Activated T-cell treated with anti-CD3 and anti-CD28 coated beads for 48 hours (primary cell): ENCODE results near the gene TMEM236.

Experiments
- DNase-seq: peaks from one replicate; pipeline ENCODE4 v3.0.0-alpha.2; 2020; ENCODE audit warnings: low read depth

Gene TMEM236

DNA sequence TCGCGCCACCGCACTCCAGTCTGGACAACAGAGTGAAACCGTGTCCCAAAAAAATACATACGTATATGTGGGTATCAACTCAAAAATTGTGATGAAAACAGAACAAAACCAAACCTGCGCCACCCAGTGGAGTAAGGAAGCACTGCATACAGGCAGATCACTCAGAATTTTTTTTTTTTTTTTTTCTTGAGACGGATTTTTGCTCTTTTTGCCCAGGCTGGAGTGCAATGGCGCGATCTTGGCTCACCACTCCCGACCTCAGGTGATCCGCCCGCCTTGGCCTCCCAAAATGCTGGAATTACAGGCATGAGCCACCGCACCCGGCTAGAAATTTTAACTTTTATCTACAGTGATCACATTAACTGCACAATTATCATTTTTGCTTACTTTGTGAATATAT is 9.1 kb upstream of the TMEM236 start:
- DNase-seq, result peak; percentile 55

DNA sequence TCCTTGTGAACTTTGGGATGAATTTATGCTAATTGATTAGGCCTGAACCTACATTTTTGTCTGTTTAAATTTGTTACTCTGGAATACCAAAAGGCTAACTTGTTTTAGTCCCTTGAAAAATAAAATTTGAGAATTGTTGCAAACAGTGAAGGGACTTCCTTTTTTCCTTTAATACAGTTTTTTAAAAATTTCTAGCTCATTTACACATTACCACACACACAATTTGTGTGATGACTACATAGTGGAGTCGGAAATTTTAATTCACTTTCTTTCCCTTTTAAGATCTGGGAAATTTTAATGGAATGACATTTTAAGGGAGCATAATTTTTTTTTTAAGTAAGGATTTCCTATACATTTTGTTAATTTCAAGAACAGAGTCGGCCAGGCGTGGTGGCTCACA is 8.6 kb upstream of the TMEM236 start:
- DNase-seq, result no peak

DNA sequence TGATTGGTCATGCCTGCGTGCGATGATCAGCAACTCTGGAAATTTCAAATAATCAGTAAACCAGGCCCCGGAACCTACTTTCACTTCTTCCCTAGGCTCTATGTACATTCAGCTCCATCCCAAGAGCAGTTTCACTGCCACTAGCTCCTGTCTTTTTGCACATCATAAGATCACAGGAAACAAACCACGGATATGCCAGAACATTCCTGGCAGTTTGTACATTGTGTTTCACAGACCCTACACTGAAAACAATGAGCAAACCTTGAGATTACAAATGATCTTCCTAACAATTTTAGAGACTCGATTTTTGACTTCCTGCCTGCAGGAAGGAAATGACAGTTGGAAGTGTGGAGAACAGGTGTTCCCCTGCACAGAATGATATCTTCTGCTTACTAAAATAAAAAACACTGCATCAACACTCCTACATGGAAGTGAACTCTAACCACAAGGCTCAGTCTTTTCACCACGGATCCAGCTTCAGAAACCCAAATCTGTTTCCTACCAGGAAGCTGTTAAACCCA is 7.6 kb upstream of the TMEM236 start:
- DNase-seq, result no peak

DNA sequence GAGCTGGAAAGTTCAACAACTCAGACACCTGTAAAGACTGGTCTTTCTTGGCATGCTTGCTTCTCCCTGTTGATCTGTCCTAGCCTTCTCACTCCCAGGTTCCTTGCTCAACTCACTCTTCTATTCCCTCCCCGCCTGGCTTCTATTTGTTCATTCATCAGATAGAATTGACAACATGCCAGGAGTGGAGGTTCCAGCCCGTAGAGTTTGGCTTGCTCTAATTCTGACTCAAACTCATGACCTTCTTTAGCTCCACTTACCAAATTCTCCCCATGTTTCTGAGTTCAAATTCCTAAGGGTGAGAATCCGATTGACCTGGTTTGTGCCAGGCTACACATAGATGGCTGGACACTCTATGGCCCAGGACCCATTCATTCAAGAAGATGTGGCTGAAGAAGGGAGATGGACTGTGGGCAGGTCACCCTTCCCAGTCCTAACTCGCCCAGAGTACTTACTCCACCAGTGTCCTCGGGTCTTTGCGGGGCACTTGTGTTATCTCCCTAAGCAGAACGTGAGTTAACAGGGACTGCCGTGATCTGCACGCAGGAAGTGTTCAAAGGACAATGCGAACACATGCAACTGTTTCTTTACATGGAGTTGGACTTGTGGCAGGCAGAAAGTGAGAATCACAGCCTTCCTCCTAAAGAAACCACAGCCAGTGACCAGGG is 4.0 kb upstream of the TMEM236 start:
- DNase-seq, result no peak

DNA sequence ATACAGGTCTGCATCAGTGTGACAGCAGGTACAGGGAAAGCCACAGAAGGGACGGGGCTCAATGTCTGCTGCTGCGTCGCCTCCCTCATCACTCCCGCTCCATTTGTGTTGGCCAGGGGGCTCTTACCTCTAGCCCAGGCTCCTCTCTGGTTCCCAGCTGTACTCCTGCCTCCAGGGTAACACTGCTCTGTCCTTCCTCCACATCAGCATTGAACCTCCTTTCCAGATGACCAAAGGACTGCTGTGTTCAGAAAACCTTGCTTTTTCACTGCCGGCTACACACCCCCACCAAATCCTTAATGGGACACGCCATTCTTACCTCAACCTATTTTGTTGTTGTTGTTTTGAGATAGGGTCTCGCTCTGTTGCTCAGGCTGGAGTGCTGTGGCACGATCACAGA is 2.1 kb upstream of the TMEM236 start:
- DNase-seq, result no peak

DNA sequence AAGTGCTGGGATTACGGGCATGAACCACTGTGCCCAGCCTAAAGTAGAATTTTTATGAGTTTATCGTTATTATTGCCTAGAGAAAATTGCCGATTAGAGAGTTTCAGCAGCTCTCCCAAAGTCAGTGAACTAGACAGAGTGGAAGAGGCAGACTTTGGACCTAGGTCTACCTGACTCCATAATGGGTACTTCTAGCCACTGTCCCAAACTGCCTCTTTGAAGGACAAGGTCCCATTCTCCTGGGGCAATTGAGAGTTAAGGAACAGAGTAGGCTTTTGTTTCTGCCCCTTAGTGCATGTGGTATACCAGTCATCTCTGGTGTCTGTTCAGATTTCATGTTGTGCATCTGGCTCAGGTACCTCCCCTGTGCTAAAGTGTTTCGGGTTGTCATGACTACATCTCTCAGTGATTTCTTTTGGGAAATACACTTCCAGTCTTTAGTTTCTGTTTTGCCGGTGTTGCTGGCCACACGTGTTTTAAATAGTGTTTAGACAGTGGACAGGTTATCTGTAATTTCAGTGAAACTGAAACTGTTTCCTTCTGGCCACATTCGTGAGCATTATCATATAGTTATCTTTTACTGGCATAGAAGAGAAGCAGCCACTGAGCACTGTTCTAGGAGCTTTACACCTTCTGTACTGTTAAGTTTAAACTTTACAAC is 4.7 kb downstream of the TMEM236 start:
- no peak for DNase-seq

DNA sequence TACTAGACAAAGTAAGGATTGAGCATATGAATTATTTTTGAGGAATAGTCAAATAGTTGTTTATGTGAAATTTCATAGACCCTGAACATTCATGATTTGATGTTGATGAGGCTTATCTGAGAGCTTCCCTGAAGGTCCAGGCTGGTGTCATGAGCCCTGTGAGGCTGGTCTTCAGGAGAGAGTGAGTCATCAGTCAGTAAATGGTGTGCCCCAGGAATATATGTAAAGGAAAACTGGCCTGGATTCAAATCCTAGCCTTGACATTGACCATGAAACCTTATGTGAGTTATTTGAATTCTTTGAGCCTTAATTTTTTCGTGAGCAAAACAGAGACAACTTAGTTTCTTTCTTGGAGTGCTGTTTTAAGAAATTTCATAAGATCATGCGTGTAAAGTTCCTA is 6.2 kb downstream of the TMEM236 start:
- no peak for DNase-seq

DNA sequence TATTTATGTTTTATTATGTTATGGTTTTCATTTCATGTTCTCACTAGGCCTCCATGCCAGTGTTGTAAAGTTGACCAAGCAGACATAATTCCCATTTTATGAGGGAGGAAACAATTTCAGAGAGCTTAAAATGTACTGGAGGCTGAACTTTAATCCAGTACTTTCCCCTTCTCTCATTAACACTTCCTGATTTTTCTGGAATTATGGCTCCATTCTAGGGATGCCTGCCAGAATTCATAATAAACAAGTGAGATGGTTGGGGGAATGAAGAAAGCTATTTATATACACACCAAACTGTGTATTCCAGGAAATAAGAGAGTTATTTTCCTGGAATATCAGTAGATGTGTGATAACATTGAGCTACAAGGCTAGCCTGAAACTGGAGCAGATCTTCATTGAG is 6.9 kb downstream of the TMEM236 start:
- DNase-seq, result no peak

DNA sequence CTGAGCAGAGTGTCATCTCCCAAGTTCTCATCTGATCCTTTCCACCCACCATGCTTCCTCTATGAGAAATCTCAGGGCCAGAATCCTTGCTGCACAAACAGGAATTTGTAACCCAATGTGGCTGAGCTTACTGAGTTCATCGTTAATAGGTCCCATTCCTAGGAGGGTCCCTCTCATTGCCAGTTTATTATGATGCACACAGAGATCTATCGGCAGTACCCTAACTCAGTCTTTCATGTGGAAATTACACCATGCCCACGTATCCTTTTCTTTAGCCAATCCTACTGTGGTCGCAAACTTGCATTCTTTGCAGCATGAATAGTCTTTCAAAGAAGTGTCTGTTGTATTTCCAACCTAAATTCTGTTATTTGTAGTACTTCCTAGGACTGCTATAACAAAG is 12.1 kb downstream of the TMEM236 start:
- no peak for DNase-seq

DNA sequence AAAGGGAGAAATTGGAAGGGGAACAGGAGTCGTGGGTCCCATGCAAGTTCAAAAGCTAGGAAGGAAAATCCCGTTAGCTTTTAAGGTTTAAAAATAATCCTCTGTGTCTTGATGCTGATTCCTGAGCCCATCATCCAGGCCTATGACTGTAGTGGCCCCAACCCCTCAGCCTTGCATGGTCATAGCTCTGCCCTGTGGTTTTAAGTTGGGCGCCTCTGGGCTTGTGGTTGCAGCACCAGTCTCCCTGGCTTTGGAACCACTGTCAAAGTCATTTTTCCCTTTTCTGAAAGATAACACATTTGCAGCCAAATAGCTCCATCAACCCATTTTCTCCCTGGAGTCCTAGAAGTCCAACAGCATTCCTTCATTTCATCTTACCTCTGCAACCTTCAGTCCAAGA is 13.6 kb downstream of the TMEM236 start:
- DNase-seq, result no peak

DNA sequence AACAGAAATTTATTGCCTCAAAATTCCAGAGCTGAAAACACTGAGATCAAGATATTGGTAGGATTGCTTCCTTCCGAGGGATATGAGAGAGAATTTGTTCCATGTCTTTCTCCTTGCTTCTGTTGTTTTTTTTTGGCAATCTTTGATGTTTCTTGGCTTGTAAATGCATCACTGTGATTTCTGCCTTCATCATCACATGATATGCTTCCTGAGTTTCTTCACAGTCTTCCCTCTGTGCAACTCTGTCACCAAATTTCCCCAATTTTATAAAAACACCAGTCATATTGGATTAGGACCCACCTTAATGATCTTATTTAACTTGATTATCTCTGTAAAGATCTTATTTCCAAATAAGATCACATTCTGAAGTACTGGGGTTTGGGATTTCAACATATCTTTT is 14.7 kb downstream of the TMEM236 start:
- DNase-seq, result no peak

DNA sequence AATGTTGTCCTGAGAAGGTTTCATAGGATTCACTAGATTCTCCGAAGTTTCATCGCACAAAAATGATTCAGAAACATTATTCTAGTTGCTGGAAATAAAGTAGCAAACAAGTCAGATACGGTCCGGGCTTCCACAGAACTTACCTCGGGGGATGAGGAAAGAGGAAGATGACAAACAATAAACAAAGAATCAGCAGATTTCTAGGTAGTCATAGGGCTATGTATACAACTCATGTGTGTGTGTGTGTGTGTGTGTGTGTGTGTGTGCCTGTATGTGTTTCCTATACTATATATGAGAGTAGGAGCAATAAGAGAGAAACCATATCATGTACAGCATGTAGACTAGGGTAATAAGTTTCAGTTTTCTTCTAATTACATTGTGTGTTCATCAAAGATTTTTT is 16.5 kb downstream of the TMEM236 start:
- no peak for DNase-seq

DNA sequence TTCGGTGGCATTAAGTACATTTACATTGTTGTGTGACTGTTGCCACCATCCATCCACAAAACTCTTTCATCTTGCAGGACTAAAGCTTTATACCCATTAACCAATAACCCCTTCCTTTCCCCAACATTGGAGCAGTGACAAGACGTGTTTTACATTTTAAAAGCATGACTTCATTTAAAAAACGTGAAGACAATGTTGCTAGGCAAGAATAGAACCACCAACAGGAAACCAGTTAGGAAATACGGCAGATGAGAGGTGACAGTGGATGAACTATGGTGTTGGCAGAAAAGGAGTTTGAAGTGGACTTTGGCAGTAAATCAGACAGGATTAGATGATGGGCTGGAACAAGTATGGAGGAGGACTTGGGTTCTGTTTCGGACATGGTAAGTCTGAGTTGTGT is 17.0 kb downstream of the TMEM236 start:
- DNase-seq, result no peak

DNA sequence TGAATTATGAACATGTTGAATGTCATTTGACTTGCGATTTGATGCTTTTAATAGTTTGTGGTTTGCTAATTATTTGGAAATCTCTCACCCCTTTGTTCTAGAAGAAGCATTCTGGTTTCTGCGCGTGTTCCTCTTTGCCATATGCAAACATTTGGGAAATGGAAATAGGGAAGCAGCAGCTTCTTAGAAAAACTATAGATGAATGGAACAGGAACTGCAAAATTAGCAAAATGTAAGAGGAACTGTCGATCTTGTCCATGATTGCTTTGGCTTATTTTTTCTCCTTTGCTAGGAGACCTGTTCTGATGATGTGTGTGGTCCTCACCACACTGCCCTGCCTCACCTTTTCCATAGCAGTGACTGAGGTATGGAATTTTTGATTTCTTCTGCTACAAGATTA is 19.0 kb downstream of the TMEM236 start:
- DNase-seq, result no peak

DNA sequence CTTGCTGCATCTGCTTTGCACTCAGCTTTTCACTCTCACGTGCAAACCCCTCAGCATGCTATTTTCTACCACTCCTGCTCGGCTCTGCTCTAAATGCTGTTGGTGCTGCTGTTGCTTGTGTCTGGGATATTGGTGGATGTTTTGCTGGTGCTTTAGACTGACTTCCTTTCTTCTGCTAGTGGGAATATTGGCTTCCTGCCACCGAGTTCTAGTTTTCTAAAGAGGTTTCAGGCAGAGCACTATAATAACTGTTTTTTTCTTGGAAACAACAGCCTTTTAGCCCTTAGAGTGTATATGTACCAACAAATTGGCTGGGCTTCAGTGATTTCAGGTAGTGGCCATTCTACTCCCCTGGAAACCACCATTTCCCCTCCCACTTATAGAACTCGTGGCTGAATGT is 27.8 kb downstream of the TMEM236 start:
- no peak for DNase-seq

DNA sequence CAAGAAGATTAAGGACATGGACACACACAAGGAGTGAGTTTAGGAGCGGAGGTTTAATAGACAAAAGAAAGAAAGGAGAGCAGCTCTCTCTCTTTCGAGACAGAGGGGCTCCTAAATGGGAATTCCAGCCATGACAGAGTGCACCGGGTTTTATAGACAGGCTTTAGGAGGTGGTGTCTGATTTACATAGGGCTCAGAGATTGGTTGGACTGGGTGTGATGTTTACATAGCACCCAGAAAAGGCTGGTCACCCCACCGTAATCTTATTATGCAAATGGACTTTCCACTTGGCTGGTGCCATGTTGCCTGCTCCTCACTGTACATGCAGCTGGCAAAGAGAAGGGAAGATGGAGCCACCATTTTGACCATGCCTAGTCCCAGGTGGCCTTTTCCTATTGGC is 28.7 kb downstream of the TMEM236 start:
- DNase-seq, result no peak

DNA sequence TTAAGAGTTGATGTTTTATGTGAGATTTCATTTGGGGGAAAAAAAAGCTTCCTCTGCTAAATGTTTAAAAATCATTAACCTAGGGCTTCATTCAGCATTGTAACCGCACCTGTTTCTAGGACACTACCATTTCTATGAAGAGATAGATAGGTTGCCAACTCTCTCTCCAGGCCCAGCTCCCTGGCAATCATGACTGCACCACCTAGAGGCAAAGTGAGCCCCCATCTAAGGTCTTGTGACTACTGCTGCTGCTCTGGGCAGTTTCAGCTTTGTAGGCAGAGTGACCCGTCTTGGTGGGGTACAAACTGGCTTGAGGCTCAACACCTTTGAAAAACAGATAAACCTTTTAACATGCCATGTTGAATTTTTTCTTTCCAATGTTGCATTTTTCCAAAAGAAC is 29.9 kb downstream of the TMEM236 start:
- no peak for DNase-seq

DNA sequence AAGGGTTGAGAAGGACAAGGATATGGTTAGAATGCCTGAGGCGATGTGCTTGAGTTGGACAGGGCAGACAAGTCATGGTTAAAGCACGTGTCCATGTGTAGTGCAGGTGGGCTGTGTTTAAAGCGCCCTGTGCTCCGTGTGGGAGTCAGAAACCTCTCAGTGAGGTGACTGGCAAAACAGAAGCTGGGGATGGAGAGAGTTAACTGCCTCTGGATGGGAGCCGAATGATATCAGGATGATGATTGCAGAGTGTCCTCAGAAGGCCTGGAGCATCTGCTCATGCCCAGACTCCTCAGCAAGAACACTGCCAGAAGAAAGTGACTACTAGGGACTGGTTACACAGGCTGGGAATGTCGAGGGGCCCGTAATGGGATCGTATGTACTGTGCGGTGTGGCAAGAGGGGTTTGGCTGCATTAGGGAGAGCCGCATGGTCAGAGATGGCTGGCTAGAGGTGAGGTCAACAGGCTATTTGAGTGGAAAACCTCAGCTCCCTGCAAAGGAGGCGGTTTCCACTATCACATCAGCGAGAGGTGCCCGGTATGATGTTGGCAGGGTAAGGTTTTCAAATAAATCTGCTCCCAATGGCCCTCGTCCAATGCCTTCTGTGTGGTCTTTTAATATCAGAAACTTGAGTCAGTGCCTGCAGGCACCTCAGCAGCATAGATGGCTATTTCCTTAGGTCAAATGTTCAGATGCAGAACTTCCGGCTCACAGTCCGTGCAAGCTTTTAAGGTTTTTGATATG is 31.1 kb downstream of the TMEM236 start:
- DNase-seq, result no peak

DNA sequence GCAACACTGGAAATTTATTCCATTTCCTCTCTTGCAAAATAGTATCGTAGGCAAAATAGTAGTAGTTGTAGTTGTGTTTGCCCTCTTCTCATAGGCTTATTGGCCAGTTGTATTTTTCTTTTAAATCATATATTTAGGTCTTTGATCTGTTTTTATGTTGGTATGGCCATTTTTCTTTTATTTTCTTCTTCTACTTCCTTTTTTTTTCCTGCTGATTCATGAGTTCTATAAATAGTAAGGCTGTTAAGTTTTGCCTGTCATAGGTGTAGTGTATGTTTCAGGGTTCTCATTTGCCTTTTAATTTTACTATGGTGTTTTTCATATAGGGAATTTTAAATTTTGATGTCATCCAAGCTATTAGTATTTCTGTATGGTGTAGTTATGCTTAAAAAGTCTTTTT is 31.8 kb downstream of the TMEM236 start:
- no peak for DNase-seq

DNA sequence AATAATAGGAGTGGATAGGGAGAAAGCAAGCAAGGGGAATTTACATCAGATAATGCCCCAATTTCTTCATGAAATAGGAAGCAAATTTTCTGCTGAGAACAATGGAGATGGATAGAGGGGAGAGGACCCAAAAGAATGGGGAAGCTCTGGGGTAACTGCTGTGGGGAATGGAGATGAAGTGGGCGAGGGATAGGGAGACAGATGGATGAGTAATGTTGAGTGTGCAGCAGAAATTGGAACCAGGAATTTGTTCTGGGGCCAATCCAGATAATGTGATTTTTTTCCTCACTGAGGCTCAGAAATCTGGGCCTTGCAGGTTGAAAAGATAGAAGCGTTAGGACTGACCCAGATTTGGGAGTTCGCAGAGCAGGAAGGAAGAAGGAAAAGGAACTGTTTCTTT is 32.7 kb downstream of the TMEM236 start:
- no peak for DNase-seq

DNA sequence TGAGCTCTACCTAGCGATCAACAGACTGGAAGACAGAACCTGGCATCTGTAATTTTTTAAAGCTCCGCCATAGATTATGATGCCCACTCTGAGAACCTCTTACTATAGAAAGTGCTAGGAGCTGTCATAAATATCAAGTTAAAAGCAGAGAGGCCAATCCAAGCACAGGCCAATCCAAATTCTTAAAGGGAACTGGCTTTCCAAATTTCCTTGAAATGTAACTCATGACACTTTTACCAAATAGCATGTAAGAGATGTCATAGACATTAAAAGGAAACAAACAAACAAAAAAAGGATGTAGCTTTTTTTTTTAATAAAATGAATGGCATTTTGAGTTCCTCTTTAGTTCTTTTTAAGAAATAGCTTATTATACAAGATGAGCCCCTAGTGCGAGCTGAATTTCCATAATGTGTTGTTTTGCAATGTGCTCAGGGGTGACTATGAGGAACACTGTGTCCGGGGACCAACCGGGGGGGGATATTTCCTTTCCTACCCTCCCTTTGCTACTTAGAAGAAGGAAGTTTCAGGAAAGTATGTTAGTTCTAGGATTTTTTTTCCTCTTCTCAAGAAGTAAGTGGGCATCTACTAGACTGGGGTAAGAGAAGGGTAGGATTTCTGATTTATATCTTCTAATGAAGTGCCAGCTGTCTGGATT is 33.4 kb downstream of the TMEM236 start:
- DNase-seq, result no peak

DNA sequence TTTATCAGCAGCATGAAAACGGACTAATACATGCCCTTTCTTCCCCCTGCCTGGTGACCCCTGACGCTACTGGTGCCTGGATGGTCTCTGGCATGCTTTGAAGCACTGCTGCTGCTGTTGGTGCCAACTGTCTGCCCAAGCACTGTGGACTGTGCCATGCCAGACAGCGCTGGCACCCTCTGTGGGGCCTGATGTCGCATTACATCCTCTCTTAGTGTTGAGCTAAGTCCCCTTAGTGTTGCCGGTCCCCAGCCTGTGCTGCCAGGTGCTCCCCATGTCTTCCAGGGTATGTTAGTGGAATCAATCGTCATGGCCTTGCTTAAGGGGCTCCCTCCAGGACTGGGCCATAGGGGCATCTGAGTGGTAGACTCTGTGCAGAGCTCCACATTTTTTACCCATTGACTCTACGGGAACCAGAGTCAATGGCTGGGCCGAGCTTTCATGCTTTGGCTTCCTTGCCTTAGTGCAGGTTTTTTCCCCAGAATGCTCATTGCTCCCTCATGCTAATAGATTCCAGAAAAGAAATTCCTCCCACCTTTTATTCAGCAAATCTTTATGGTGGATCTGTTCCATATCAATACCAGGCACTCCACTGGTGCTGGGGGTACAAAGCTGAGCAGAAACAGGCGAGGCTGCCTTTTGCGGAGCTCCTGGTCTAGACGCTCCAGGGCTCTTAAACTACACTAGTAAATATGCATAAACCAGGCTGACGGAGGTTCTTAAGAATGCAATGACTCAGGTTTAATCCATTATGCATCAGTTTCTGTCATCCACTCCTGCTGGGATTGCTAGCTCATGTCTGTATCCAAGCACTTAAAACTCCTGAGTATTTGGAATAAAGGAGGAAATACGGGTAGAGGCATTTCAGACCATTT is 35.3 kb downstream of the TMEM236 start:
- no peak for DNase-seq
